Hematopoietic multipotent progenitor cell treated with erythropoietin and hydrocortisone succinate and interleukin-3 and kit ligand, for 15 days (in vitro differentiated cells): ENCODE data around the gene CROCC2.

Experiments
- DNase-seq: peaks from one replicate; pipeline ENCODE4 v3.0.0-alpha.2; 2015; ENCODE audit warnings: low spot score

CROCC2 gene

GRCh38 chr2:241000831-241001321, 94.7 kb downstream of the CROCC2 start:
- DNase-seq, result no peak

- DNase-seq, result no peak
Observed at GRCh38 chr2:241001413-241002274, 95.5 kb downstream of the CROCC2 start.

GRCh38 chr2:241002275-241003046, 96.3 kb downstream of the CROCC2 start:
- no peak for DNase-seq

- DNase-seq, result no peak
Observed at GRCh38 chr2:241003047-241003360, 96.9 kb downstream of the CROCC2 start.

GRCh38 chr2:241003369-241003768, 97.2 kb downstream of the CROCC2 start:
- DNase-seq, result no peak

- no peak for DNase-seq
Observed at GRCh38 chr2:241003830-241004564, 97.9 kb downstream of the CROCC2 start.

GRCh38 chr2:241005569-241005968, 99.4 kb downstream of the CROCC2 start:
- no peak for DNase-seq

- DNase-seq, result no peak
Observed at GRCh38 chr2:241006412-241006811, 100.3 kb downstream of the CROCC2 start.

- no peak for DNase-seq
Observed at GRCh38 chr2:241007111-241007510, 101.0 kb downstream of the CROCC2 start.

GRCh38 chr2:241007880-241008710, 102.0 kb downstream of the CROCC2 start:
- no peak for DNase-seq

- DNase-seq, result no peak
Observed at GRCh38 chr2:241008711-241009121, 102.6 kb downstream of the CROCC2 start.

- DNase-seq, result no peak
Observed at GRCh38 chr2:241009191-241009590, 103.1 kb downstream of the CROCC2 start.

- no peak for DNase-seq
Observed at GRCh38 chr2:241009601-241010530, 103.7 kb downstream of the CROCC2 start.

- no peak for DNase-seq
Observed at GRCh38 chr2:241010531-241011295, 104.6 kb downstream of the CROCC2 start.

GRCh38 chr2:241011296-241011600, 105.1 kb downstream of the CROCC2 start:
- no peak for DNase-seq

- DNase-seq, result no peak
Observed at GRCh38 chr2:241011751-241012510, 105.8 kb downstream of the CROCC2 start.

GRCh38 chr2:241014224-241014623, 108.1 kb downstream of the CROCC2 start:
- no peak for DNase-seq

- DNase-seq, result no peak
Observed at GRCh38 chr2:241014764-241015163, 108.6 kb downstream of the CROCC2 start.

GRCh38 chr2:241015439-241015838, 109.3 kb downstream of the CROCC2 start:
- DNase-seq, result no peak
